GM18867 (cell line): Measurements from ENCODE around the gene KIAA0930.
"Not testable (repeated sequence)": the region's sequence is repeated elsewhere in the genome, so short reads cannot be mapped to it uniquely, and the experiment has no call there.

Experiments used
- ATAC-seq: cut with Tn5 transposase; IDR thresholded peaks from one replicate; pipeline ENCODE4 v1.9.1; 2021; ENCODE audit warnings: mild to moderate bottlenecking, moderate library complexity; ENCODE audit not compliant: unreplicated experiment

KIAA0930 gene

GRCh38 chr22:45203150-45203951 lies 37.3 kb downstream of the KIAA0930 start:
- ATAC-seq, result no peak

GRCh38 chr22:45202333-45203149 lies 38.2 kb downstream of the KIAA0930 start:
- no peak for ATAC-seq

- ATAC-seq, result no peak
Measured at GRCh38 chr22:45201678-45202332, 38.9 kb downstream of the KIAA0930 start.

DNA sequence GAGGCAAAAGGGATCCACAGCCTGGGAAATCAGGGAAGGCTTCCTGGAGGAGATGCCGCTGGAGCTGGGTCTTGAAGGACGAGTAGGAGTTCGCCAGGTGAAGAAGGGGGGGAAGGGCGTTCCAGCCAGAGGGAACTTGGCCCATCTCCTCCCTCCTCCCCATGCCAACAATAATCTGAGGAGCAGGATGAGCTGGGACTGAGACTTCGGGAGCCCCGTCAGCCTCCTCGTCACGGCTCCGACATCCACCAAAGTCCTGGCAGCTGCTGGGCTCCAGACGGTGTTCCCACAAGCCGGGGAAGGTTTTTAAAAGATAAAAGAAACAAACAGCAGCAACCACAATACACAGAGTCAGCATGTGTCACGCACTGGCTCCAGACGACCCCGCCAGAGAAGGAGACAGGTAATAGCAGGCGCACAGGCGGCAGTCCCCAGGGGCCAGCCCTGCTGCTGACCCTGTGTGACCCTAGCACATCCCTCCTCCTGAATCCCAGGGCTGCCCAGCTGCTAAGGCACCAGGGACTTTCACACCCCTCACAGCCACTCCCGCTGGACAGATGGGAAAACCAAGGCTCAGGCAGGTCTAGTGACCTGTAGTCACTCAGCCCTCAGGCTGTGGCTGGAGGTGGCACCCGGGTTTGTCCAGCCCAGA lies 39.7 kb downstream of the KIAA0930 start:
- ATAC-seq, result no peak

DNA sequence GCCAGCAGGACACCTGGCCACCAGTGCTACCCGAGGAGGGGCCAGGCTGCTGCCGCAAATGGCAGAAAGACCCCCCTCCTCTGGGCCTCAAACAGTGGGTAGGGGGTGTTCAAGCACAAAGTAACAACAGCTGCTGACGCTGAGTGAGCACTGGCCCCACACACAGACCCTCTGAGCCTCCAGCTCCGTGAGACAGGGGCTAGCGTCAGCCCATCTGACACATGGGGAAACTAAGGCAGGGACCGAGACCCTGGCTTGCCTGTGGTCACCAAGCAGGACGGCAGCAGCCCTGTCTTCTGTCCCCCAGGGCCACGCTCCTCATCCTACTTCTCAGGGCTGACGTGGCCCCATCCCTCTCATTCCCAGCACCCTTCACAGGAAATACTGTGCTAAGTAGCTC lies 40.5 kb downstream of the KIAA0930 start:
- no peak for ATAC-seq

DNA sequence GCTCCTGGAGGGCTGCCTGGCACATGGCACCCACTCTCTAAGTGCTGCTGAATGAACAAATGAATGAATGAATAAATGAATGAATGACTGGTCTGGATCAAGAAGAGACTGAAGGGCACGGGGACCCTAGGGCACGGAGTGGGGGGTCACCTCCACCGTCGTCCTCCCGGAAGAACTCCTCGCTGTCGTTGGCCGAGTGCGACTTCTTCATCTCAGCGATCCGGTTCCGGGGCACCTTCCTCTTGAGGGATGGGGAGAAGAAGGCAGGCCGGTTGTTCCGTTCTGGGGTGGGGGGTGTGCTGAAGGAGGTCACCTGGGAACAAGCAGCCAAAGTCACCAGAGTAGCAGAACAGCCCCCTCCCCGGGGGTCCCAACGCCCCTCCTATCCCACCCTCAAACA lies 41.0 kb downstream of the KIAA0930 start:
- no peak for ATAC-seq

DNA sequence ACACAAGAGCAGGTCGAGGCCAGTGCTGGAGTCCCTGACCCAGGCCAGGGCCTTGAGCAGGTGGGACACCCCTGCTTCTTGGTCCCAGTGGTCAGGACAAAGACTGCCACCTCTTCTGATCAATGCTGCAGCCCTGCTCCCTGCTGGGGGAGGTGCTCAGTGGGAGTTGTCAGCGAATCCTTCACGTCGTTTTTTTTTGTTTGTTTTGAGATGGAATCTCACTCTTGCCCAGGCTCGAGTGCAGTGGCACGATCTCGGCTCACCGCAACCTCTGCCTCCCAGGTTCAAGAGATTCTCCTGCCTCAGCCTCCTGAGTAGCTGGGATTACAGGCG lies 42.3 kb downstream of the KIAA0930 start:
- ATAC-seq, result no peak

DNA sequence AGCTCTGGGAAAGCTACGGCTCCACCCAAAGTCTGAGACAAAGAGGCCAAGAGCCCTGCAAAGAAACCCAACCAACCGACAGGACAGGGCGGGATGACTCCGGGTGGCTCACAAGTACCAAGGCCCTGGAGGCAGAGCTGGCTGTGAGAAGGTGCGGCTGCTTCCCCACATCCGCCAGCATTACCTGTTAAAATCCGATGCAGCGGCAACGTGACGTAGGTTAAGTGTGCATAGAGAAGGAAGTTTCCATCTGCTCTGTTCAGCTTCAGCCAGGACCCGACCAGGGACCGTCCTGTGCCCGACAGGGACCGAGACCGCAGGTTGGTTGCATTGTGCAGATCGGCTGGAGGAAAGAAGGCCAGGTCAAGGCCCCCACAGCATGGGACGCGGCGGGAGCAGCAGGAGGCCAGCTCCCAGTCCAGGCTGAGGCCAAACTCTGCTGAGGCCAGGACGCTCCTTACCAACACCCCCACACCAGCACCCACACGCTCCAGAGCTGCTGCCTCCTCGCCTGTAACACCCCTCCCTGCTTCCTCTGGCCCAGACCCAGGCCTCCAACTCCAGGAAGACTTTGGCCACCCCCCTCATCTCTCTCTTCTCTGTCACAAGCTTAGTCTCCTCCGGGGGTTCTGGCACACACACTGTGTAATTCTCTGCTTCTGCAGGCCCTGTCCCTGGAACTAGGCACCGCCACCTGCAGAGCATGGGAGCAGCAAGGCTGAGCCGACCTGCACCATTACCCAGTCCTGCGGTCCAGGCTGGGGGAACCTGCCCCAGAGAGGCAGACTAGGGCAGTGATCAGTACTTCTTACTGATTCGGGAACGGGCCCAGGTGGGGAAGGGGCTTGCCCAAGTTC lies 42.9 kb downstream of the KIAA0930 start:
- no peak for ATAC-seq

GRCh38 chr22:45196926-45197605 lies 43.6 kb downstream of the KIAA0930 start:
- no peak for ATAC-seq

GRCh38 chr22:45196308-45196707 lies 44.4 kb downstream of the KIAA0930 start:
- no peak for ATAC-seq

- ATAC-seq, result no peak
Measured at GRCh38 chr22:45195616-45196015, 45.1 kb downstream of the KIAA0930 start.

GRCh38 chr22:45194686-45195085 lies 46.0 kb downstream of the KIAA0930 start:
- no peak for ATAC-seq

DNA sequence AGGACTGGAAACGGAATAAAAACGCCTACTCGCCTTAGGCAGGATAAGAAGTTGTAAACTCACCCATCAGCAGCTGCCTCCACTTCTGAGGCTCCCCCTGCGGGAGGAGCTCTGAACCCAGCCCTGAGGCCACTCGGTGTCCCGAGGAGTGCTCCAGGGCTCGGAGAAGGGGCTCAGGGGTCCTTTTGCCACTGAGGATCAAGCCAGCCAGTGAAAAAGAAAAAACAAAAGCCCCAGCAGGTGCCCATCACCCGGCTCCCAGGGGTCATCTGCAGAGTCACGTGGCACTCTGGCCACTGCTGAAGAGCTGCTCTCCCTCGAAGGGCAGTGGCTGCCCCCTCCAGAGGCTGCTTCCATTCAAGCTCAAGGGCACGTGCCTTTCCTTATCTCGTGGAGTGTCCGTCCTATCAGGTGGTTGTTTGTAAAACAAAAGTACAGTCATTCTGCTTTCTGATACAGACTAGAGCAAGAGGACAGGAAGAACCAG lies 48.0 kb downstream of the KIAA0930 start:
- no peak for ATAC-seq

DNA sequence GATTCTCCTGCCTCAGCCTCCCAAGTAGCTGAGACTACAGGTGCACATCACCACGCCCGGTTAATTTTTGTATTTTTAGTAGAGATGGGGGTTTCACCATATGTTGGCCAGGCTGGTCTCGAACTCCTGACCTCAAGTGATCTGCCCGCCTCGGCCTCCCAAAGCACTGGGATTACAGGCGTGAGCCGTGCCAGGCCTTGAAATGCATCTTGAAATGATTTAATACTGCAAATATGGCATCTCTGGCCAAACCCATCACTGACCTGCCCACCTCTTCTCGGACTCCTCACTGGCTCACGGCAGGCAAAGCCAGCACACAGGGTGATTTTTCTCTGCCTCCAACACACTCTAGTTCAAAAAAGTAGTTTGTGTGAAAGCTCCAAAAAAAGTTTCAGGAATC lies 48.9 kb downstream of the KIAA0930 start:
- ATAC-seq, result not testable (repeated sequence)

GRCh38 chr22:45190202-45190872 lies 50.4 kb downstream of the KIAA0930 start:
- no peak for ATAC-seq

GRCh38 chr22:45188779-45189178 lies 51.9 kb downstream of the KIAA0930 start:
- ATAC-seq, result no peak

DNA sequence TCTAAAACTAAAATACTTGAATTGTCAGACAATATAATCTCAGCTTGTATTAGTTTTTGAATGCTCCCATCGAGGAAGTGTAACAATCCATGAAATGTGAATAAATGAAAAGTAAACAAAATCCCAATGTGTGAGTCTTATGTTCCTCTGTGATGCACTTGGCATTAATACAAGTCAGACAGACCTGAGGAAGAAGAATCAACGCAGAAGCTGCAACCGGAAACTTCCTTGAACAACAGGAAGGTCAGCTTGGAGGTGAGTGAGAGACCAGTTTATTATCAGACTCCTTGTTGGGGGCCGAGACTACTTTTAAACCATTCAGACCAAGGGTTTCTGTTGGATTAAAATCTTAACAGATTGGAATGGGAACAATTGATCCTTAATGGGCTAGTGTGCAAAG lies 52.8 kb downstream of the KIAA0930 start:
- no peak for ATAC-seq

DNA sequence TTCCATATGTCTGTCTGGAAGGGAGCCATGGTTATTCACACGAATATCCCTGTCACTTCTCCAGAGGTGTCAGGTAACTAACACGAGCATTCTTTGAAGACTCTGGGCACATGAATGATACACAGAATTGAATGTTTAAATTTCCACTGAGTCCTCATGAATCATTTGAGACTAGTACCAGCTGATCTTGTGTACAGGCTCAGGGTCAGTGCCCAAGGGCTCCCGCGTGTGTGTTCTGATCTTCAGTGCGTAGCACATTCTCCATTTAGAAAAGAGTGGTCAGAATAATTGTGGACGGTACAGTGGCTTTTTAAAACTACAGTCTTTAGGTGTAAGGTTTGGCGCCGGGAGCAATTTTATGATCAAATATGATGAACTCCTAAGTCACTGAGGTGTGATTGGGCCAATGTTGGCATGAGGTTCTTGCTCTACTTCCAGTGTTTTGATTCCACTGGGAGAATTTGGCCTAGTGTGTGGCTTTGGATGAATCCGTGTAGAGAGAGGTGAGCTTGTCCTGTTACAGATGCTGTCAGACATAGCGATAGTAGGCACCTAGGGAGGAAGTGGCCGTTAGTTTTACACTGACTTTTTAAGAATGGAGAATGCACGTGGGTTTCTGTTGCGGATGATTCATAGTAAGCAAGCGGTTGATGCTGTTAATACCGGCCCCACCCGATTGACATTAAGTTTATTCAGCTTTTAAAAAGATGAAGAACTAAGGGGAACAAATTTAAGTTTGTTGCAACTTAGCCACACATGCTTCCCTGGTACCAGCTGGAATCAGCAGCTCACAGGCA lies 54.8 kb downstream of the KIAA0930 start:
- ATAC-seq, result no peak
